DOHH2 (cell line): ENCODE data around the gene TNFRSF21.

Source experiments
- H3F3A ChIP-seq: fragments of 200-600 bp; sonication (generic), shearing (Covaris generic); 2 replicates; pipeline ENCODE4 v1.6.0; 2016; ENCODE audit warnings: antibody characterized with exemption, mild to moderate bottlenecking; ENCODE audit not compliant: control insufficient read depth, insufficient read depth
- H3K27ac ChIP-seq: fragments of 200-600 bp; sonication (generic); 2 replicates; pipeline ENCODE4 v1.5.1; 2014; ENCODE audit warnings: low read depth, mild to moderate bottlenecking, low read length, moderate library complexity
- H3K27me3 ChIP-seq: fragments of 200-600 bp; sonication (generic); 2 replicates; pipeline ENCODE4 v1.6.1; 2014; ENCODE audit warnings: mild to moderate bottlenecking, low read length, mixed read lengths; ENCODE audit not compliant: control insufficient read depth
- H3K36me3 ChIP-seq: fragments of 200-600 bp; sonication (generic); 2 replicates; pipeline ENCODE4 v1.6.1; 2014; ENCODE audit warnings: mild to moderate bottlenecking, low read length, moderate library complexity, mixed read lengths; ENCODE audit not compliant: control insufficient read depth
- H3K4me1 ChIP-seq: fragments of 200-600 bp; sonication (generic); 2 replicates; pipeline ENCODE4 v1.6.1; 2014; ENCODE audit warnings: mild to moderate bottlenecking, low read length, mixed read lengths; ENCODE audit not compliant: control insufficient read depth
- H3K4me2 ChIP-seq: fragments of 200-600 bp; sonication (generic); 2 replicates; pipeline ENCODE4 v1.6.0; 2014; ENCODE audit warnings: mild to moderate bottlenecking, low read length, moderate library complexity
- H3K4me3 ChIP-seq: fragments of 200-600 bp; sonication (generic); 2 replicates; pipeline ENCODE4 v1.5.1; 2014; ENCODE audit warnings: mild to moderate bottlenecking, low read length, mixed read lengths
- H3K79me2 ChIP-seq: fragments of 200-600 bp; sonication (generic); 2 replicates; pipeline ENCODE4 v1.6.1; 2014; ENCODE audit warnings: mild to moderate bottlenecking, low read length, mixed read lengths; ENCODE audit not compliant: control insufficient read depth
- H3K9me2 ChIP-seq: fragments of 200-600 bp; sonication (generic); replicated peaks from 2 replicates; pipeline ENCODE4 v1.6.1; 2014; ENCODE audit warnings: mild to moderate bottlenecking, low read length, mixed read lengths; ENCODE audit not compliant: control insufficient read depth
- H3K9me3 ChIP-seq: fragments of 200-600 bp; sonication (generic); 2 replicates; pipeline ENCODE4 v1.6.1; 2014; ENCODE audit warnings: antibody characterized with exemption, low read length, mixed read lengths; ENCODE audit not compliant: control insufficient read depth, insufficient read depth
- H4K20me1 ChIP-seq: fragments of 200-600 bp; sonication (generic); 2 replicates; pipeline ENCODE4 v1.6.0; 2014; ENCODE audit warnings: low read depth, mild to moderate bottlenecking, antibody characterized with exemption, low read length, moderate library complexity; ENCODE audit not compliant: control insufficient read depth, insufficient read depth
- CTCF ChIP-seq: fragments of 200-600 bp; sonication (generic); IDR thresholded peaks from one replicate; pipeline ENCODE4 v1.5.1; 2014; ENCODE audit warnings: antibody characterized with exemption, mild to moderate bottlenecking, low read depth, low read length; ENCODE audit not compliant: poor library complexity, severe bottlenecking
- EZH2phosphoT487 ChIP-seq: fragments of 200-600 bp; sonication (generic); IDR thresholded peaks from 2 replicates; pipeline ENCODE4 v1.6.1; 2017; ENCODE audit warnings: borderline replicate concordance, mild to moderate bottlenecking, antibody characterized with exemption, low read length, moderate library complexity, mixed read lengths

TNFRSF21 gene

GRCh38 chr6:47355496-47355895 lies 45.8 kb upstream of the TNFRSF21 start:
- no peak overlapping the region for H3K4me3 ChIP-seq
- no peaks in the 10 kb centered on the region for H3K36me3 ChIP-seq
- H3K79me2 ChIP-seq: no peaks in the 10 kb centered on the region
- TF ChIP-seq EZH2phosphoT487 (no peak), CTCF (no peak)
- H3F3A ChIP-seq: no peaks in the 10 kb centered on the region
- H3K27ac ChIP-seq: no peak overlapping the region
- H3K4me1 ChIP-seq: no peaks in the 10 kb centered on the region
- H4K20me1 ChIP-seq: no peaks in the 10 kb centered on the region
- peaks cover 17% of the 10 kb centered on the region; the same call in 1 of the 2 replicates for H3K27me3 ChIP-seq
- no peak overlapping the region for H3K4me2 ChIP-seq
- no peaks in the 10 kb centered on the region for H3K9me2 ChIP-seq
- no peaks in the 10 kb centered on the region for H3K9me3 ChIP-seq

GRCh38 chr6:47353871-47354270 lies 44.2 kb upstream of the TNFRSF21 start:
- H3K9me2 ChIP-seq: no peaks in the 10 kb centered on the region
- TF ChIP-seq EZH2phosphoT487: no peak
- TF ChIP-seq CTCF: no peak
- H3K4me2 ChIP-seq: no peak overlapping the region
- no peaks in the 10 kb centered on the region for H3K36me3 ChIP-seq
- no peaks in the 10 kb centered on the region for H3F3A ChIP-seq
- no peak overlapping the region for H3K27ac ChIP-seq
- no peaks in the 10 kb centered on the region for H3K79me2 ChIP-seq
- no peaks in the 10 kb centered on the region for H4K20me1 ChIP-seq
- H3K27me3 ChIP-seq: peaks cover 17% of the 10 kb centered on the region; the same call in 1 of the 2 replicates
- H3K9me3 ChIP-seq: no peaks in the 10 kb centered on the region
- no peaks in the 10 kb centered on the region for H3K4me1 ChIP-seq
- no peak overlapping the region for H3K4me3 ChIP-seq

GRCh38 chr6:47352966-47353365 lies 43.3 kb upstream of the TNFRSF21 start:
- Histone ChIP-seq H3K27ac (no peak overlapping the region), H3K9me2 (no peaks in the 10 kb centered on the region), H3K9me3 (no peaks in the 10 kb centered on the region), H3K36me3 (no peaks in the 10 kb centered on the region), H4K20me1 (no peaks in the 10 kb centered on the region), H3K4me3 (no peak overlapping the region), H3K4me1 (no peaks in the 10 kb centered on the region), H3K27me3 (peaks cover 12% of the 10 kb centered on the region; the same call in 1 of the 2 replicates), H3K79me2 (no peaks in the 10 kb centered on the region), H3K4me2 (no peak overlapping the region), H3F3A (no peaks in the 10 kb centered on the region)
- no peak for TF ChIP-seq EZH2phosphoT487
- TF ChIP-seq CTCF: no peak
